CD1c-positive myeloid dendritic cell (primary cell): ENCODE measurements around the gene ARHGEF10L.

ENCODE experiments used
- DNase-seq: peaks from one replicate; pipeline ENCODE4 v3.0.0-alpha.2; 2016; ENCODE audit errors: extremely low spot score

ARHGEF10L gene

GRCh38 chr1:17546946-17547670 is 7.6 kb downstream of the ARHGEF10L start:
- DNase-seq, result no peak

GRCh38 chr1:17549384-17549783 is 9.9 kb downstream of the ARHGEF10L start:
- no peak for DNase-seq

GRCh38 chr1:17550729-17551584 is 11.5 kb downstream of the ARHGEF10L start:
- DNase-seq, result no peak

GRCh38 chr1:17551755-17552234 is 12.3 kb downstream of the ARHGEF10L start:
- DNase-seq, result no peak

GRCh38 chr1:17553975-17554700 is 14.6 kb downstream of the ARHGEF10L start:
- no peak for DNase-seq

GRCh38 chr1:17554954-17555353 is 15.5 kb downstream of the ARHGEF10L start:
- no peak for DNase-seq

- no peak for DNase-seq
Measured at GRCh38 chr1:17557986-17558385, 18.5 kb downstream of the ARHGEF10L start.

- DNase-seq, result no peak
Measured at GRCh38 chr1:17558541-17558940, 19.0 kb downstream of the ARHGEF10L start.

- no peak for DNase-seq
Measured at GRCh38 chr1:17558954-17559614, 19.6 kb downstream of the ARHGEF10L start.

- no peak for DNase-seq
Measured at GRCh38 chr1:17559615-17560419, 20.3 kb downstream of the ARHGEF10L start.

- no peak for DNase-seq
Measured at GRCh38 chr1:17561247-17561548, 21.7 kb downstream of the ARHGEF10L start.

- DNase-seq, result peak; percentile 33
Measured at GRCh38 chr1:17561561-17561985, 22.1 kb downstream of the ARHGEF10L start.

GRCh38 chr1:17562375-17562774 is 22.9 kb downstream of the ARHGEF10L start:
- no peak for DNase-seq

GRCh38 chr1:17563494-17564281 is 24.2 kb downstream of the ARHGEF10L start:
- no peak for DNase-seq

- DNase-seq, result no peak
Measured at GRCh38 chr1:17564458-17565393, 25.2 kb downstream of the ARHGEF10L start.

- DNase-seq, result peak; percentile 20
Measured at GRCh38 chr1:17565461-17566252, 26.2 kb downstream of the ARHGEF10L start.

GRCh38 chr1:17566417-17566816 is 26.9 kb downstream of the ARHGEF10L start:
- DNase-seq, result no peak

GRCh38 chr1:17566892-17567291 is 27.4 kb downstream of the ARHGEF10L start:
- no peak for DNase-seq
